ENCODE data around the gene MACROH2A1. TPM values are rescaled to one million over a fixed set of nuclear protein-coding genes. Genes with fewer than 3 reads are reported as not detected.

MACROH2A1 gene
- polyA plus RNA-seq, 1 experiment = 129 TPM

GRCh38 chr5:135382981-135383380, 16.1 kb downstream of the MACROH2A1 start:
- POLR2A ChIA-PET = no interaction called here
- CTCF ChIA-PET = interaction anchor here (2.0 kb wide), 1 partner anchor 43 kb away, joined by 6 read pairs; no protein-coding TSS in a partner anchor

DNA sequence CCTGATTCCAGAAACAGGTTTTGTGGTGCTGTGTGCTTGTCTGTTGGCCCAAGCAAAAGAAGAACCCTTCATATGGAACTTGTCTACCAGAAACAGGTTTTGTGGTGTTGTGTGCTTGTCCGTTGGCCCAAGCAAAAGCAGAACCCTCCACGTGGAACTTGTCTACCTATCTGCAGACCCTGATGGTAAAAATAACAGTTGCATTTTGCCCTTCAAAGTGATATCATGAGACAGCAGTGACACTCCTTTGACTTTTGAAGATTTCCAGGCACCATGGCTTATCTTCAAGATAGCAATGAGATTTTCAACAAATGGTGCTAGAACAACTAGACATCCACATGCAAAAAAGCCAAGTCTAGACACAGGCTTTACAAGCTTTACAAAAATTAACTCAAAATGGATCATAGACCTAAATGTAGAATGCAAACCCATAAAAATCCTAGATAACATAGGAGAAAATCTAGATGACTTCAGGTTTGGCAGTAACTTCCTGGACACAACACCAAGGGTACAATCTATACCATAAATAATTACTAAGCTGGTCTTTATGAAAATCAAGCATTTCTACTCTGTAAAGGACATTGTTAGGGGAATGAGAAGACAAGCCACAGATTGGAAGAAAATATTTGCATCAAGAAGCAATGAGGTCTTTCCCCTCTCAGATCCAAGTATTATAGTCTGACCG, 16.8 kb downstream of the MACROH2A1 start:
- Histone ChIP-seq H3K4me3 (ENCODE audit: low read depth, low read length) (no peak overlapping the region), H3K27ac (ENCODE audit: low read depth, low read length) (no peak overlapping the region), H3K9me3 (ENCODE audit: control insufficient read depth, insufficient read depth, low read length) (no peaks in the 10 kb centered on the region), H3K27me3 (ENCODE audit: control insufficient read depth, insufficient read depth, low read length) (no peaks in the 10 kb centered on the region)
- CTCF ChIA-PET = interaction anchor here (2.0 kb wide), 1 partner anchor 44 kb away, joined by 6 read pairs; no protein-coding TSS in a partner anchor
- POLR2A ChIA-PET = no interaction called here
- TF ChIP-seq CTCF (IDR thresholded peaks at IDR 0.05; ENCODE audit: low read depth, low read length) = no peak
- no peak for DNase-seq (ENCODE audit: low read depth, low spot score)

More at GRCh38 chr5:135382981-135383380, 16.1 kb downstream of the MACROH2A1 start:
- DNase-seq (ENCODE audit: low read depth, low spot score) = no peak
- Histone ChIP-seq H3K4me3 (ENCODE audit: low read depth, low read length) (no peak overlapping the region), H3K27ac (ENCODE audit: low read depth, low read length) (no peak overlapping the region), H3K9me3 (ENCODE audit: control insufficient read depth, insufficient read depth, low read length) (no peaks in the 10 kb centered on the region), H3K27me3 (ENCODE audit: control insufficient read depth, insufficient read depth, low read length) (no peaks in the 10 kb centered on the region)
- no peak for TF ChIP-seq CTCF (IDR thresholded peaks at IDR 0.05; ENCODE audit: low read depth, low read length)

GRCh38 chr5:135379046-135379654, 19.9 kb downstream of the MACROH2A1 start:
- Histone ChIP-seq H3K27ac (ENCODE audit: low read depth, low read length) (no peak overlapping the region), H3K4me3 (ENCODE audit: low read depth, low read length) (no peak overlapping the region), H3K27me3 (ENCODE audit: control insufficient read depth, insufficient read depth, low read length) (no peaks in the 10 kb centered on the region), H3K9me3 (ENCODE audit: control insufficient read depth, insufficient read depth, low read length) (no peaks in the 10 kb centered on the region)
- no peak for DNase-seq (ENCODE audit: low read depth, low spot score)
- no peak for TF ChIP-seq CTCF (IDR thresholded peaks at IDR 0.05; ENCODE audit: low read depth, low read length)
- ChIA-PET CTCF (no interaction called here), POLR2A (no interaction called here)

DNA sequence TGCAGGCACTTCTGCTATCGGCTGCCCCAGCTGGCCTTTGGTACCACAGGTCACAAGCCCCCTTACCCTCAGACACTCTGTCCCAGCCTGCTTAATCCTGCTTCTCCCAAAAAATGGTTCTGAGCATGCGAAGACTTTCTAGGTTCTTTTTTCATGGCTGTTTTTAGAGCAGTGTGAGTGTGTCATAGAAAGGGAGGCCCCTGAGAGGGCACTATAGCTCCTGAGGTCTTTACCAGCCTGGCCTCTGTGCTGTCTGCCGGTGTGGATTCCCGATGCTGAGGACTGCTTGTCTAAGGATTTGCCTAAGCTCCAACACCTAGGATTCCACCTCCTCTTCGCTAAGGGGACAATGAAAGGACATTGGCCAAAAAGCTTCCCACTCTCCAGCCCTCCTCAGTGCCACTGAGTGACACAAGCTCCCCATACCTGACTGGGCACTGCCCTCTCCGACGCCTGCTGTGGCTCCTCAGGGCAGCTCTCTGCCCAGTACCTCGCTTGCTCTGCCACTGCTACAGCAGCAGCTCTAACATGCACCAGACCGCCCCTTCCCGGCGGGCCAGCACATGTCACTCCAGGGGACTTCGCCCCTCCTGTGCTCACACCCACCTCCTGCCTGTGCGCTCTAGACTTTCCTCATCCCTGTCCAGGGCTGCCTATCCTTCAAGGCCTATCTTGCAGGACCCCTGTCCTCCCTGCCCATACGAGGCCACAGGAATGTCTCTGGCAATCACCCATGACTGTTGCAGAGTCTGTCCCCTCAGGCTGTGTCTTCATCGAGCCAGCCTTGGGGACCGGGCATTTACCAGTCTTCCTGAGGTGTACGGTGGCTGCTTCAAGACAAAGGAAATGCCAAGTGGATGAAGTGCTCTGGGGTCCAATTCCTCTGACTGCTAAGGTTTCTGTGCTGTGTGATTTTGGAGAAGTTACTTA, 21.0 kb downstream of the MACROH2A1 start:
- TF ChIP-seq CTCF (IDR thresholded peaks at IDR 0.05; ENCODE audit: low read depth, low read length) = no peak
- ChIA-PET CTCF (interaction anchor here (1.1 kb wide), 1 partner anchor 47 kb away, joined by 3 read pairs; no protein-coding TSS in a partner anchor), POLR2A (no interaction called here)
- no peak overlapping the region for H3K27ac ChIP-seq (ENCODE audit: low read depth, low read length)
- DNase-seq (ENCODE audit: low read depth, low spot score) = no peak
- no peaks in the 10 kb centered on the region for H3K9me3 ChIP-seq (ENCODE audit: control insufficient read depth, insufficient read depth, low read length)
- H3K4me3 ChIP-seq (ENCODE audit: low read depth, low read length) = no peak overlapping the region
- no peaks in the 10 kb centered on the region for H3K27me3 ChIP-seq (ENCODE audit: control insufficient read depth, insufficient read depth, low read length)

Measured in AG04450 (cell line).